Heart left ventricle (tissue), 13 donors: Measurements from ENCODE around the gene RHBDL3.

Experiments
- POLR2A ChIP-seq, 2 donors: fragments of 450-650 bp; IDR thresholded peaks; one replicate each; pipeline ENCODE4 v1.6.1; 2017; ENCODE audit warnings: antibody characterized with exemption in 2 of 2, mild to moderate bottlenecking in 2 of 2, moderate library complexity in 2 of 2
- TF ChIP-seq, protein P1 (sequence below), 12 donors: fragments of 200-600 bp; sonication (generic) in 4 of 12; IDR thresholded peaks; one replicate each; pipeline versions ENCODE4 v1.5.0 to v1.8.0; 2018 to 2022; ENCODE audit warnings: antibody characterized with exemption in 12 of 12, mild to moderate bottlenecking in 5 of 12
- donor health status: ischemic (EF 13 %, LVEDD 7.1; RV severe dilation, severe dysfunction).
- donor health status: DM: no; HTN: yes; CAD: no.
- donor health status: DM: no; HTN: no; CAD: no.
- donor health status: ischemic (EF 25% LVEDD 6.9; RV normal size, moderate dysfunction).
- donor health status: ischemic (EF 25% LVEDD 5.7; RV mildly dilated, moderate dysfunction).
- donor health status: ischemic (EF 35%, LVEDD 5.7; RV mildly dilated, moderate dysfunction).
- donor health status: nonischemic (EF 11% LVEDD 7.7; RV severe dilation, severe dysfunction).
- donor health status: DM: yes; HTN: yes; CAD: no.
- donor health status: PGD.
- donor health status: ischemic (EF 29% LVEDD 5.4; RV normal size, mild dysfunction).
- donor health status: nonischemic (EF 23%, LVEDD 6.1; RV moderate dilation, normal function).

DNA sequence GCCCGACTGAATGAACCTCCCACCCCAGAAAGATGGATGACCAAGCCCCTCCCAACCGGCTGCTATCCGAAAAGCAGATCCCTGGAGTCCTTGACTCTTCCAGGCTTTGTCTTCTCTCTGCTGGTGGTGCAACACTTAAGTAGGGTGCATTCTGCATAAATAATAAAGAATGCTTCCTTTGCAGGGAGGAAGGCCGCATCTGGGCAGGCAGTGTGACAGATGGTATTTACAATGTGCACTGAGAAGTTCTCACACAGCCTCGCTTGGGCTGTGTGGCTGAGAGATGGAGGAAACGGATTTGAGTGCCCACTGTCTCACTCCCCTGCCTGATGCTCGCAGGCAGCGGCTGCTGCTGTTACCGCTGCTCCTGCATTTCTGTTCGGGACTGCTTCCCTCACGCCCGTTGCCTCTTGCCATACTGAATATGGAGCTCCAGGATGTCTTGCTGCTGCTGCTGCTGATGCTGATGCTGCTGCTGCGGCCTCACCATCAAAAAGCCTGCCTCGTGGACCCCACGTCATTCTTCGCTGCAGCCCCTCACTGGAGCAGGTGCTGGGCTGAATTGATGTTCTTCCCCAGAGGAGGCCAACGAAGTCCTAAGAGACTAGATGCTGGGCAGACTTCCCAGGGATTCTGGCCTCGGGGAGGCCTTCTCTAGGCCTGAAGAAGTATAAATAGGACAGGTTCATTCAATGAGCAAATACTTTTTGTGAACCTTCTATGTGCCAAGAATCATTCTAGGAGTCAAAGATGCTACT lies 7.1 kb upstream of the RHBDL3 start:
- TF ChIP-seq, protein P1, sequence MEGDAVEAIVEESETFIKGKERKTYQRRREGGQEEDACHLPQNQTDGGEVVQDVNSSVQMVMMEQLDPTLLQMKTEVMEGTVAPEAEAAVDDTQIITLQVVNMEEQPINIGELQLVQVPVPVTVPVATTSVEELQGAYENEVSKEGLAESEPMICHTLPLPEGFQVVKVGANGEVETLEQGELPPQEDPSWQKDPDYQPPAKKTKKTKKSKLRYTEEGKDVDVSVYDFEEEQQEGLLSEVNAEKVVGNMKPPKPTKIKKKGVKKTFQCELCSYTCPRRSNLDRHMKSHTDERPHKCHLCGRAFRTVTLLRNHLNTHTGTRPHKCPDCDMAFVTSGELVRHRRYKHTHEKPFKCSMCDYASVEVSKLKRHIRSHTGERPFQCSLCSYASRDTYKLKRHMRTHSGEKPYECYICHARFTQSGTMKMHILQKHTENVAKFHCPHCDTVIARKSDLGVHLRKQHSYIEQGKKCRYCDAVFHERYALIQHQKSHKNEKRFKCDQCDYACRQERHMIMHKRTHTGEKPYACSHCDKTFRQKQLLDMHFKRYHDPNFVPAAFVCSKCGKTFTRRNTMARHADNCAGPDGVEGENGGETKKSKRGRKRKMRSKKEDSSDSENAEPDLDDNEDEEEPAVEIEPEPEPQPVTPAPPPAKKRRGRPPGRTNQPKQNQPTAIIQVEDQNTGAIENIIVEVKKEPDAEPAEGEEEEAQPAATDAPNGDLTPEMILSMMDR (IDR thresholded peaks at IDR 0.05) = no peak
- TF ChIP-seq POLR2A (IDR thresholded peaks at IDR 0.05) = no peak
